RWPE1 (cell line): Measurements from ENCODE around the gene SORL1.

ENCODE experiments used
- CTCF ChIA-PET: fragments of 350-600 bp; sonication (Branson Sonifier 250); formaldehyde crosslinking; extraction: SDS; loops from one replicate; lab custom pipeline; 2021; lab: Yijun Ruan, JAX
- POLR2A ChIA-PET: fragments of 400-600 bp; formaldehyde crosslinking; extraction: SDS; loops from one replicate; lab custom pipeline; 2020; ENCODE audit warnings: antibody characterized with exemption; ENCODE audit not compliant: low non-redundant PET; lab: Yijun Ruan, JAX
- DNase-seq: peaks from one replicate; pipeline ENCODE4 v3.0.0; 2012; ENCODE audit warnings: low spot score
- H3K27ac ChIP-seq: fragments of 450-650 bp; 2 replicates; pipeline ENCODE4 v1.5.1; 2017
- CTCF ChIP-seq: fragments of 450-650 bp; conservative IDR thresholded peaks from 2 replicates; pipeline ENCODE4 v1.5.1; 2017; ENCODE audit warnings: low read depth, mild to moderate bottlenecking

Gene SORL1

GRCh38 chr11:121574801-121575200 lies 122.7 kb downstream of the SORL1 start:
- H3K27ac ChIP-seq: no peak overlapping the region
- CTCF ChIA-PET: interaction anchor here (0.5 kb wide), 1 partner anchor 132 kb away, joined by 6 read pairs; no protein-coding TSS in a partner anchor
- DNase-seq: no peak
- POLR2A ChIA-PET: no interaction called here
- TF ChIP-seq CTCF: no peak

GRCh38 chr11:121575250-121575962 lies 123.3 kb downstream of the SORL1 start:
- no peak for TF ChIP-seq CTCF
- ChIA-PET POLR2A (no interaction called here), CTCF (interaction anchor here (0.5 to 0.8 kb wide), 2 partner anchors 132 to 1853 kb away, joined by 3 to 6 read pairs; no protein-coding TSS in a partner anchor)
- DNase-seq: no peak
- no peak overlapping the region for H3K27ac ChIP-seq

- no peak overlapping the region for H3K27ac ChIP-seq
- ChIA-PET CTCF (interaction anchor here (0.8 to 1.0 kb wide), 2 partner anchors 241 to 1853 kb away, joined by 3 to 4 read pairs; no protein-coding TSS in a partner anchor), POLR2A (no interaction called here)
- DNase-seq: no peak
- TF ChIP-seq CTCF: no peak
Measured at GRCh38 chr11:121575963-121576290, 123.8 kb downstream of the SORL1 start.

GRCh38 chr11:121576531-121576930 lies 124.4 kb downstream of the SORL1 start:
- DNase-seq: no peak
- POLR2A ChIA-PET: interaction anchor here (0.6 kb wide), 1 partner anchor 1322 kb away, joined by 4 read pairs; no protein-coding TSS in a partner anchor
- no peak for TF ChIP-seq CTCF
- H3K27ac ChIP-seq: no peak overlapping the region
- CTCF ChIA-PET: interaction anchor here (1.0 kb wide), 1 partner anchor 241 kb away, joined by 4 read pairs; no protein-coding TSS in a partner anchor

GRCh38 chr11:121577106-121577848 lies 125.2 kb downstream of the SORL1 start:
- no peak for TF ChIP-seq CTCF
- ChIA-PET CTCF (interaction anchor here (1.0 kb wide), 1 partner anchor 242 kb away, joined by 4 read pairs; no protein-coding TSS in a partner anchor), POLR2A (interaction anchor here (0.6 kb wide), 1 partner anchor 1322 kb away, joined by 4 read pairs; no protein-coding TSS in a partner anchor)
- no peak overlapping the region for H3K27ac ChIP-seq
- no peak for DNase-seq

- H3K27ac ChIP-seq: no peak overlapping the region
- no peak for TF ChIP-seq CTCF
- CTCF ChIA-PET: no interaction called here
- DNase-seq: no peak
- POLR2A ChIA-PET: no interaction called here
Measured at GRCh38 chr11:121578251-121578976, 126.3 kb downstream of the SORL1 start.
